K562 (cell line): ENCODE data around the gene TFF1. TPM values are rescaled to one million over a fixed set of nuclear protein-coding genes. Genes with fewer than 3 reads are reported as not detected.

Source experiments
- ATAC-seq: fragments of 200-7000 bp; cut with Tn5 transposase; 3 replicates; pipeline ENCODE4 v1.9.1; 2020; ENCODE audit warnings: moderate library complexity
- BruUV-seq: library from RNA; stranded (reverse); fragments of 400-500 nt; replicated peaks from 2 replicates; lab custom pipeline; 2021; lab: Mats Ljungman, UMichigan
- CTCF ChIA-PET: fragments of 300-600 bp; formaldehyde crosslinking; extraction: SDS; loops from one replicate; lab custom pipeline; 2021; ENCODE audit warnings: low intra/inter-chr PET ratio; lab: Yijun Ruan, JAX
- POLR2A ChIA-PET: fragments of 300-600, 350-650 bp; sonication (Branson Sonifier 250); formaldehyde crosslinking; extraction: SDS; loops from one replicate; lab custom pipeline; 2021; ENCODE audit warnings: antibody characterized with exemption, inconsistent platforms; lab: Yijun Ruan, JAX
- DNase-seq, 4 experiments: peaks; one replicate each; pipeline versions ENCODE4 v3.0.0 to v3.0.0-alpha.2; 2011 to 2018; ENCODE audit warnings: low spot score in 3 of 4, mixed read lengths in 3 of 4; ENCODE audit errors: extremely low read depth in 1 of 4
- FAIRE-seq: peaks from 2 replicates; lab custom pipeline; 2011; peaks lifted over from hg19 to GRCh38; lab: Jason Lieb, UNC
- H2AFZ ChIP-seq: 2 replicates; pipeline ENCODE4 v1.6.0; 2011; ENCODE audit warnings: low read depth, low read length, control low read depth, inconsistent platforms
- H3K27ac ChIP-seq: fragments of 200-600 bp; 3 replicates; pipeline ENCODE4 v1.8.0; 2011; ENCODE audit warnings: low read depth, mild to moderate bottlenecking, control low read depth, inconsistent platforms, low read length, moderate library complexity, mixed read lengths; ENCODE audit errors: extremely low read depth
- H3K27me3 ChIP-seq, 2 experiments: fragments of 300-600 bp in 1 of 2; 2 replicates in 1 of 2; 3 replicates in 1 of 2; pipeline versions ENCODE4 v1.6.0 to v1.8.0; 2011; ENCODE audit warnings: inconsistent platforms in 2 of 2, low read length in 2 of 2, mild to moderate bottlenecking in 1 of 2, mixed read lengths in 1 of 2, moderate library complexity in 1 of 2; ENCODE audit not compliant: control insufficient read depth in 2 of 2, insufficient read depth in 2 of 2
- H3K36me3 ChIP-seq: fragments of 300-600 bp; 3 replicates; pipeline ENCODE4 v1.8.0; 2011; ENCODE audit warnings: mild to moderate bottlenecking, low read length, inconsistent platforms; ENCODE audit not compliant: control insufficient read depth, insufficient read depth
- H3K4me1 ChIP-seq, 2 experiments: fragments of 200-600 bp in 1 of 2; replicated peaks in 1 of 2; 2 replicates in 1 of 2; 3 replicates in 1 of 2; pipeline versions ENCODE4 v1.5.1 to v1.8.0; 2011; ENCODE audit warnings: inconsistent platforms in 2 of 2, low read length in 2 of 2, mild to moderate bottlenecking in 1 of 2, mixed read lengths in 1 of 2, moderate library complexity in 1 of 2; ENCODE audit not compliant: control insufficient read depth in 2 of 2, insufficient read depth in 2 of 2
- H3K4me2 ChIP-seq: 2 replicates; pipeline ENCODE4 v1.6.1; 2011; ENCODE audit warnings: low read length, control low read depth, inconsistent platforms, mixed read lengths; ENCODE audit not compliant: insufficient read depth
- H3K4me3 ChIP-seq: fragments of 200-600 bp; sonication (generic), shearing (Covaris generic); 2 replicates; pipeline ENCODE4 v1.5.1; 2016; ENCODE audit warnings: control low read depth, inconsistent platforms
- H3K79me2 ChIP-seq: fragments of 200-600 bp; 3 replicates; pipeline ENCODE4 v1.8.0; 2011; ENCODE audit warnings: low read length, inconsistent platforms; ENCODE audit not compliant: control insufficient read depth, insufficient read depth
- H3K9ac ChIP-seq, 2 experiments: 2 replicates each; pipeline versions ENCODE4 v1.6.0 to v1.6.1; 2011; ENCODE audit warnings: low read depth in 2 of 2, low read length in 2 of 2, control low read depth in 1 of 2, inconsistent platforms in 1 of 2, mild to moderate bottlenecking in 1 of 2, mixed read lengths in 1 of 2; ENCODE audit not compliant: insufficient read depth in 1 of 2
- H3K9me1 ChIP-seq: one replicate; pipeline ENCODE4 v1.6.0; 2011; ENCODE audit warnings: inconsistent platforms, mild to moderate bottlenecking, low read length, moderate library complexity; ENCODE audit not compliant: control insufficient read depth, insufficient read depth
- H3K9me3 ChIP-seq: replicated peaks from 2 replicates; pipeline ENCODE4 v1.5.1; 2011; ENCODE audit warnings: low read depth, low read length, inconsistent platforms; ENCODE audit not compliant: control insufficient read depth, insufficient read depth
- H4K20me1 ChIP-seq: replicated peaks from 2 replicates; pipeline ENCODE4 v1.6.1; 2011; ENCODE audit warnings: low read length, inconsistent platforms, mixed read lengths; ENCODE audit not compliant: control insufficient read depth, insufficient read depth
- CGGBP1 ChIP-seq: fragments of 250-450 bp; sonication (Bioruptor Pico); IDR thresholded peaks from 2 replicates; pipeline ENCODE4 v1.9.0; 2021; ENCODE audit warnings: mild to moderate bottlenecking
- E2F1 ChIP-seq: sonication (generic); formaldehyde crosslinking; IDR thresholded peaks from 2 replicates; pipeline ENCODE4 v1.8.1; 2023; ENCODE audit warnings: mild to moderate bottlenecking, missing genetic modification reagents, moderate library complexity
- FIP1L1 ChIP-seq: fragments of 200-400 bp; formaldehyde crosslinking; IDR thresholded peaks from 2 replicates; pipeline ENCODE4 v1.6.1; 2018; ENCODE audit warnings: mild to moderate bottlenecking, low read depth, low read length; ENCODE audit not compliant: poor library complexity, severe bottlenecking
- MED1 ChIP-seq: sonication (generic); formaldehyde crosslinking; IDR thresholded peaks from 2 replicates; pipeline ENCODE4 v1.8.1; 2023; ENCODE audit warnings: missing genetic modification reagents, borderline replicate concordance
- PRPF4 ChIP-seq: fragments of 200-400 bp; formaldehyde crosslinking; IDR thresholded peaks from one replicate; pipeline ENCODE4 v1.6.1; 2017; ENCODE audit warnings: low read length, low read depth, mild to moderate bottlenecking; ENCODE audit not compliant: insufficient read depth, poor library complexity, severe bottlenecking
- RBM14 ChIP-seq: fragments of 200-400 bp; formaldehyde crosslinking; IDR thresholded peaks from 2 replicates; pipeline ENCODE4 v1.6.1; 2018; ENCODE audit warnings: low read depth, mild to moderate bottlenecking, low read length, moderate library complexity, borderline replicate concordance; ENCODE audit not compliant: insufficient read depth
- RCOR1 ChIP-seq, 2 experiments: IDR thresholded peaks; 2 replicates each; pipeline ENCODE4 v1.6.1; 2012; ENCODE audit warnings: low read depth in 2 of 2, low read length in 2 of 2, borderline replicate concordance in 1 of 2, improper control_type of control experiment in 1 of 2
- STAT6 ChIP-seq: sonication (generic); formaldehyde crosslinking; IDR thresholded peaks from 2 replicates; pipeline ENCODE4 v1.8.1; 2023; ENCODE audit warnings: mild to moderate bottlenecking, missing genetic modification reagents
- ZNF507 ChIP-seq: conservative IDR thresholded peaks from 2 replicates; pipeline ENCODE4 v1.6.1; 2017; ENCODE audit warnings: missing genetic modification characterization, missing compliant biosample characterization
- WGBS: fragments of 100-300 bp; shearing (Covaris generic); methylation state at CpG from one replicate; pipeline ENCODE4 v1.1.6; 2016; ENCODE audit warnings: low coverage, mixed read lengths; ENCODE audit not compliant: insufficient coverage; ENCODE audit errors: missing lambda C conversion rate; 5-methylcytosine and 5-hydroxymethylcytosine counted together
- in situ Hi-C: fragments of 300-500 bp; cut with MboI; formaldehyde crosslinking; loops from 4 replicates; pipeline ENCODE4 v1.15.0; 2018; ENCODE audit warnings: inconsistent platforms, mixed read lengths
- intact Hi-C: fragments of 100-400 bp; cut with micrococcal nuclease; formaldehyde crosslinking; loops from 2 replicates; pipeline ENCODE4 v1.14.2; 2022
- polyA plus RNA-seq, 8 experiments: library from polyadenylated mRNA; depleted of rRNA in 4 of 8; stranded (reverse) in 5 of 8; unstranded in 3 of 8; fragments of >200 nt; fragmentation: Nextera tagmentation in 2 of 8; fragmentation: Illumina TruSeq in 1 of 8; extraction: Ambion mirVana in 2 of 8; extraction: Trizol in 1 of 8; gene quantifications; 2 replicates each; pipeline versions ENCODE4 v1.2.1 to v1.2.3, GENCODE V29; 2011 to 2014; ENCODE audit warnings: inconsistent platforms in 1 of 8, missing spikeins in 1 of 8
- total RNA-seq, 7 experiments: library from RNA; depleted of rRNA in 6 of 7; stranded (reverse); fragments of >200 nt in 6 of 7; fragmentation: Illumina TruSeq in 2 of 7; extraction: Trizol in 2 of 7; gene quantifications; 2 replicates each; pipeline versions ENCODE4 v1.2.1 to v1.2.3, GENCODE V29; 2011 to 2021; ENCODE audit warnings: low replicate concordance in 1 of 7
- TF ChIP-seq, protein P1 (sequence below): sonication (generic); formaldehyde crosslinking; IDR thresholded peaks from 2 replicates; pipeline ENCODE4 v1.8.0; 2022; ENCODE audit warnings: mild to moderate bottlenecking, low read depth, missing genetic modification reagents
- TF ChIP-seq, protein P2 (sequence below): sonication (generic); formaldehyde crosslinking; IDR thresholded peaks from 2 replicates; pipeline ENCODE4 v1.4.0; 2020; ENCODE audit warnings: mild to moderate bottlenecking, missing genetic modification reagents

TFF1 gene
- total and polyA plus RNA-seq, 9 of the 15 experiments (the other 6 are each of a cell fraction or from before 2014, with no cell fraction given): 0.31 TPM; not detected in 8

DNA sequence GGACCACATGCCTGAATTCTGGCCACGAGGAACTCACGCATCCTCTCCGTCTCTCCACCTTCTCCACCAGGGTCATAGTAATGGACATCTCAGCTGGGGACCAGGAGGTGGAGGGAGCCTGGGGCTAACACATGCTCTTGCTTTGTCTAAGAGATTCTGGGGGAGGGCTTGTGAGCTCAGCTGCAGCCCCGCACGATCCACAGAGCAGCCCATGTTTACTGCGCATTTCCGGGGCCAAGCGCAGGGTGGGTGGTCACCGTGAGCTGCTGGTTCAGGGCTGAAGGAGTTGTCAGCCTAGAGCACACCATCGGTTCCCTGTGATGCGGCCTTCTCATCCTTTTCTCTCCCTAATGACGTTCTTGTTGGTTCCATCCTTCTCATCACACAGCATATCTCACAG lies 8.1 kb downstream of the TFF1 start (continued):
- TF ChIP-seq, protein P1, sequence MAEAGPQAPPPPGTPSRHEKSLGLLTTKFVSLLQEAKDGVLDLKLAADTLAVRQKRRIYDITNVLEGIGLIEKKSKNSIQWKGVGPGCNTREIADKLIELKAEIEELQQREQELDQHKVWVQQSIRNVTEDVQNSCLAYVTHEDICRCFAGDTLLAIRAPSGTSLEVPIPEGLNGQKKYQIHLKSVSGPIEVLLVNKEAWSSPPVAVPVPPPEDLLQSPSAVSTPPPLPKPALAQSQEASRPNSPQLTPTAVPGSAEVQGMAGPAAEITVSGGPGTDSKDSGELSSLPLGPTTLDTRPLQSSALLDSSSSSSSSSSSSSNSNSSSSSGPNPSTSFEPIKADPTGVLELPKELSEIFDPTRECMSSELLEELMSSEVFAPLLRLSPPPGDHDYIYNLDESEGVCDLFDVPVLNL (CRISPR knock-in tag): no peak
- TF ChIP-seq RCOR1 (IDR thresholded peaks at IDR 0.05; ENCODE audit: borderline replicate concordance in 1 of 2, low read depth in 2 of 2, low read length in 2 of 2): no peak

DNA sequence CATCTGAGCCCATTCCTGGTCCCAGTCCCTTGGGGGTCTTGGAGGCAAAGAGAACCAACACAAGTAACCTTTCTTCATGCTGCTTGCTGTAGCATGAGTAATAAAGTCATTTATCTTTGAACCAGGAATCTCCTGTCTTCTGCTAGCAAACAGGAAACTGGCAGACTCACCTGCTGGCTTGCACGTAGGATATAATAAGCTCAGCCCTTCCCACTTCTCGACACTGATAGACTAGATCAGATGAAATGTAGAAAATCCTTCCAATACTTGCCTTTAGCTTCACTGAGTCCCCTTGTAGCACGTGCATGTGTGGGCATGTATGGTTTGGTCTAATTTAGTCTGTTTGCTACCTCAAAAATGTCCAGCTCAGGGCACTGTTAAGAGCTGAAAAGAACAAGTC lies 9.0 kb downstream of the TFF1 start:
- Histone ChIP-seq H3K9me3 (0 out of 2 replicates have a peak, but pooled peaks cover 2% of the 10 kb centered on the region), H3K9me1 (no peaks in the 10 kb centered on the region), H3K4me1 (no peaks in the 10 kb centered on the region; a peak in 1 of 5 replicates), H3K4me2 (no peak overlapping the region), H3K27me3 (peaks cover 19 to 62% of the 10 kb centered on the region in 2 experiments), H3K9ac (no peak overlapping the region), H2AFZ (no peak overlapping the region), H4K20me1 (no peaks in the 10 kb centered on the region; the same call in 1 of the 2 replicates), H3K27ac (no peak overlapping the region), H3K36me3 (no peaks in the 10 kb centered on the region), H3K79me2 (no peaks in the 10 kb centered on the region), H3K4me3 (no peak overlapping the region)
- TF ChIP-seq PRPF4: no peak
- no peak for TF ChIP-seq CGGBP1 (CRISPR knock-in tag)
- TF ChIP-seq MED1 (CRISPR knock-in tag): no peak
- TF ChIP-seq RBM14: no peak
- TF ChIP-seq, protein P2, sequence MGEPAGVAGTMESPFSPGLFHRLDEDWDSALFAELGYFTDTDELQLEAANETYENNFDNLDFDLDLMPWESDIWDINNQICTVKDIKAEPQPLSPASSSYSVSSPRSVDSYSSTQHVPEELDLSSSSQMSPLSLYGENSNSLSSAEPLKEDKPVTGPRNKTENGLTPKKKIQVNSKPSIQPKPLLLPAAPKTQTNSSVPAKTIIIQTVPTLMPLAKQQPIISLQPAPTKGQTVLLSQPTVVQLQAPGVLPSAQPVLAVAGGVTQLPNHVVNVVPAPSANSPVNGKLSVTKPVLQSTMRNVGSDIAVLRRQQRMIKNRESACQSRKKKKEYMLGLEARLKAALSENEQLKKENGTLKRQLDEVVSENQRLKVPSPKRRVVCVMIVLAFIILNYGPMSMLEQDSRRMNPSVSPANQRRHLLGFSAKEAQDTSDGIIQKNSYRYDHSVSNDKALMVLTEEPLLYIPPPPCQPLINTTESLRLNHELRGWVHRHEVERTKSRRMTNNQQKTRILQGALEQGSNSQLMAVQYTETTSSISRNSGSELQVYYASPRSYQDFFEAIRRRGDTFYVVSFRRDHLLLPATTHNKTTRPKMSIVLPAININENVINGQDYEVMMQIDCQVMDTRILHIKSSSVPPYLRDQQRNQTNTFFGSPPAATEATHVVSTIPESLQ (CRISPR knock-in tag): no peak
- TF ChIP-seq ZNF507: no peak
- no peak for TF ChIP-seq E2F1 (CRISPR knock-in tag)
- no peak for TF ChIP-seq FIP1L1
- no peak for TF ChIP-seq STAT6
- no TSS peak for BruUV-seq
- WGBS: 5% methylated on average over 3 of the region's 3 CpGs
- no peak for DNase-seq
- CTCF ChIA-PET: no interaction called here
- POLR2A ChIA-PET: no interaction called here
- no peak for FAIRE-seq
- in situ Hi-C loops: no loop called here
- intact Hi-C loops: no loop called here
- ATAC-seq: no peak
